ENCODE measurements around the gene ABHD8.
A peak's percentile ranks its signal among the peaks of the same experiment; 100 is the strongest.

ABHD8 gene

GRCh38 chr19:17309965-17310461 is 6.8 kb upstream of the ABHD8 start:
- H3K4me3 ChIP-seq (ENCODE audit: low read length), result peak overlapping the region; percentile 99
- TF ChIP-seq EZH2phosphoT487 (IDR thresholded peaks at IDR 0.05; ENCODE audit: borderline replicate concordance, low read length), result no peak
- no peak for TF ChIP-seq CTCF (IDR thresholded peaks at IDR 0.05; ENCODE audit: low read depth, low read length, poor library complexity, severe bottlenecking)
- peaks cover 64% of the 10 kb centered on the region for H3K79me2 ChIP-seq (ENCODE audit: control insufficient read depth, low read length)
- H3K9me3 ChIP-seq (ENCODE audit: control insufficient read depth, insufficient read depth, low read length), result no peaks in the 10 kb centered on the region
- peak overlapping the region; percentile 82 for H3K4me2 ChIP-seq (ENCODE audit: low read length)
- H3K27ac ChIP-seq (ENCODE audit: low read depth, low read length), result peak overlapping the region; percentile 54
- peaks cover 25% of the 10 kb centered on the region for H3K4me1 ChIP-seq (ENCODE audit: control insufficient read depth, low read length)
- H4K20me1 ChIP-seq (ENCODE audit: control insufficient read depth, insufficient read depth, low read depth, low read length), result peaks cover 9% of the 10 kb centered on the region; the same call in 1 of the 2 replicates
- H3F3A ChIP-seq (ENCODE audit: control insufficient read depth, insufficient read depth), result no peaks in the 10 kb centered on the region
- H3K36me3 ChIP-seq (ENCODE audit: control insufficient read depth, low read length), result peaks cover 46% of the 10 kb centered on the region
- H3K9me2 ChIP-seq (replicated peaks; ENCODE audit: control insufficient read depth, low read length), result no peaks in the 10 kb centered on the region
- H3K27me3 ChIP-seq (ENCODE audit: control insufficient read depth, low read length), result no peaks in the 10 kb centered on the region

GRCh38 chr19:17309198-17309964 is 6.2 kb upstream of the ABHD8 start, which contains the start of gene DDA1:
TSS of gene DDA1 (plus strand) at chr19:17309563. CDS start at chr19:17309655, 92 bp downstream.
- H3K27ac ChIP-seq (ENCODE audit: low read depth, low read length), result peak within 1 kb of the TSS; percentile 54
- peak within 1 kb of the TSS; percentile 99 for H3K4me3 ChIP-seq (ENCODE audit: low read length)
- H4K20me1 ChIP-seq (ENCODE audit: control insufficient read depth, insufficient read depth, low read depth, low read length), result peaks cover 9% of the 10 kb centered on the region; the same call in 1 of the 2 replicates
- no peak for TF ChIP-seq CTCF (IDR thresholded peaks at IDR 0.05; ENCODE audit: low read depth, low read length, poor library complexity, severe bottlenecking)
- no peak for TF ChIP-seq EZH2phosphoT487 (IDR thresholded peaks at IDR 0.05; ENCODE audit: borderline replicate concordance, low read length)
- no peaks in the 10 kb centered on the region for H3K9me3 ChIP-seq (ENCODE audit: control insufficient read depth, insufficient read depth, low read length)
- H3K9me2 ChIP-seq (replicated peaks; ENCODE audit: control insufficient read depth, low read length), result no peaks in the 10 kb centered on the region
- H3K27me3 ChIP-seq (ENCODE audit: control insufficient read depth, low read length), result no peaks in the 10 kb centered on the region
- peaks cover 41% of the 10 kb centered on the region for H3K36me3 ChIP-seq (ENCODE audit: control insufficient read depth, low read length)
- H3F3A ChIP-seq (ENCODE audit: control insufficient read depth, insufficient read depth), result peaks cover 1% of the 10 kb centered on the region
- H3K79me2 ChIP-seq (ENCODE audit: control insufficient read depth, low read length), result peaks cover 64% of the 10 kb centered on the region
- H3K4me1 ChIP-seq (ENCODE audit: control insufficient read depth, low read length), result peaks cover 31% of the 10 kb centered on the region
- H3K4me2 ChIP-seq (ENCODE audit: low read length), result peak within 1 kb of the TSS; percentile 82

- H3K36me3 ChIP-seq (ENCODE audit: control insufficient read depth, low read length), result peaks cover 30% of the 10 kb centered on the region
- H3K4me3 ChIP-seq (ENCODE audit: low read length), result no peak overlapping the region
- H3K9me3 ChIP-seq (ENCODE audit: control insufficient read depth, insufficient read depth, low read length), result no peaks in the 10 kb centered on the region
- TF ChIP-seq CTCF (IDR thresholded peaks at IDR 0.05; ENCODE audit: low read depth, low read length, poor library complexity, severe bottlenecking) (no peak), EZH2phosphoT487 (IDR thresholded peaks at IDR 0.05; ENCODE audit: borderline replicate concordance, low read length) (no peak)
- H3K9me2 ChIP-seq (replicated peaks; ENCODE audit: control insufficient read depth, low read length), result no peaks in the 10 kb centered on the region
- peaks cover 41% of the 10 kb centered on the region for H3K4me1 ChIP-seq (ENCODE audit: control insufficient read depth, low read length)
- no peak overlapping the region for H3K27ac ChIP-seq (ENCODE audit: low read depth, low read length)
- H3K27me3 ChIP-seq (ENCODE audit: control insufficient read depth, low read length), result no peaks in the 10 kb centered on the region
- H4K20me1 ChIP-seq (ENCODE audit: control insufficient read depth, insufficient read depth, low read depth, low read length), result peaks cover 9% of the 10 kb centered on the region; the same call in 1 of the 2 replicates
- H3K4me2 ChIP-seq (ENCODE audit: low read length), result peak overlapping the region; percentile 86; the same call in 1 of the 2 replicates
- peaks cover 6% of the 10 kb centered on the region for H3F3A ChIP-seq (ENCODE audit: control insufficient read depth, insufficient read depth)
- H3K79me2 ChIP-seq (ENCODE audit: control insufficient read depth, low read length), result peaks cover 58% of the 10 kb centered on the region
Measured at GRCh38 chr19:17307876-17308377, 4.7 kb upstream of the ABHD8 start.
